Measurements from ENCODE around the gene TMTC4.
"Not testable (repeated sequence)": the region's sequence is repeated elsewhere in the genome, so short reads cannot be mapped to it uniquely, and the experiment has no call there.

DNA sequence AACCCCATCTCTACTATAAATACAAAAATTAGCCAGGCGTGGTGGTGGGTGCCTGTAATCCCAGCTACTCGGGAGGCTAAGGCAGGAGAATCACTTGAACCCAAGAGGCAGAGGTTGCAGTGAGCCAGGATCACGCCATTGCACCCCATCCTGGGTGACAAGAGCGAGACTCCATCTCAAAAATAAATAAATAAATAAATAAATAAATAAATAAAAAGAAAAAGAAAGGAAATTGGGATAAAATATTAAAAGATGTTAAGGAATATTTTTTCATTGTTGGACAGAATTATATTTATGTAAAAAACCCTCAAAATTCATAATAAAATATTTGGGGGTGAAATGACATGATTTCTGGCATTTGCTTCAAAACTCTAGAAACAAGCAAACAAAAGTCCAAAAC is 97.4 kb downstream of the TMTC4 start:
- not testable (repeated sequence) for TF ChIP-seq CTCF (IDR thresholded peaks at IDR 0.05); TCF7L2 (IDR thresholded peaks at IDR 0.05; ENCODE audit: low read depth, low read length); POLR2AphosphoS5 (IDR thresholded peaks at IDR 0.05; ENCODE audit: low read depth, low read length); SIN3A (IDR thresholded peaks at IDR 0.05; ENCODE audit: borderline replicate concordance, insufficient read depth, low read depth, low read length)
